Endothelial cell of umbilical vein (primary cell): ENCODE results near the gene RAB3IP. TPM values are rescaled to one million over a fixed set of nuclear protein-coding genes. Genes with fewer than 3 reads are reported as not detected.

Experiments used
- BruUV-seq: library from RNA; stranded (reverse); fragments of 400-500 nt; replicated peaks from 2 replicates; lab custom pipeline; 2021; lab: Mats Ljungman, UMichigan
- CTCF ChIA-PET: fragments of 300-600, 350-600 bp; sonication (Branson Sonifier 250); formaldehyde crosslinking; loops from one replicate; lab custom pipeline; 2021; ENCODE audit warnings: antibody characterized with exemption, inconsistent platforms; lab: Charles Lee
- POLR2A ChIA-PET: fragments of 300-600, 350-600 bp; sonication (Branson Sonifier 250); formaldehyde crosslinking; loops from one replicate; lab custom pipeline; 2021; ENCODE audit warnings: antibody characterized with exemption, inconsistent platforms; lab: Charles Lee
- DNase-seq: peaks from one replicate; pipeline ENCODE4 v3.0.0-alpha.2; 2011; ENCODE audit warnings: low read depth, low spot score
- FAIRE-seq: peaks from 2 replicates; lab custom pipeline; 2011; peaks lifted over from hg19 to GRCh38; lab: Jason Lieb, UNC
- H2AFZ ChIP-seq: 2 replicates; pipeline ENCODE4 v1.6.0; 2012; ENCODE audit warnings: low read depth, low read length, control low read depth, inconsistent platforms
- H3K27ac ChIP-seq: 2 replicates; pipeline ENCODE4 v1.5.1; 2011; ENCODE audit warnings: low read depth, mild to moderate bottlenecking, control low read depth, low read length, moderate library complexity; ENCODE audit not compliant: insufficient read depth
- H3K27me3 ChIP-seq, 2 experiments: 2 replicates each; pipeline versions ENCODE4 v1.6.0 to v1.6.1; 2011; ENCODE audit warnings: low read length in 2 of 2, mixed read lengths in 1 of 2; ENCODE audit not compliant: control insufficient read depth in 2 of 2, insufficient read depth in 2 of 2
- H3K36me3 ChIP-seq, 2 experiments: 2 replicates in 1 of 2; 3 replicates in 1 of 2; pipeline ENCODE4 v1.5.1; 2011; ENCODE audit warnings: low read length in 2 of 2, mild to moderate bottlenecking in 1 of 2, moderate library complexity in 1 of 2; ENCODE audit not compliant: control insufficient read depth in 2 of 2, insufficient read depth in 2 of 2; ENCODE audit errors: extremely low read depth in 1 of 2
- H3K4me1 ChIP-seq: 3 replicates; pipeline ENCODE4 v1.5.1; 2011; ENCODE audit warnings: mild to moderate bottlenecking, low read length; ENCODE audit not compliant: control insufficient read depth, insufficient read depth; ENCODE audit errors: extremely low read depth
- H3K4me2 ChIP-seq: 2 replicates; pipeline ENCODE4 v1.6.1; 2011; ENCODE audit warnings: low read length, control low read depth, mixed read lengths; ENCODE audit not compliant: insufficient read depth
- H3K4me3 ChIP-seq, 3 experiments: fragments of 200-600 bp in 1 of 3; sonication (generic), shearing (Covaris generic) in 1 of 3; replicated peaks in 1 of 3; 2 replicates each; pipeline ENCODE4 v1.5.1; 2011 to 2016; ENCODE audit warnings: control low read depth in 3 of 3, low read length in 3 of 3, mild to moderate bottlenecking in 2 of 3, inconsistent platforms in 1 of 3, low read depth in 1 of 3, moderate library complexity in 1 of 3; ENCODE audit not compliant: insufficient read depth in 1 of 3
- H3K79me2 ChIP-seq: 2 replicates; pipeline ENCODE4 v1.6.0; 2012; ENCODE audit warnings: low read length, inconsistent platforms; ENCODE audit not compliant: control insufficient read depth, insufficient read depth
- H3K9ac ChIP-seq: replicated peaks from 2 replicates; pipeline ENCODE3; 2011; ENCODE audit warnings: low read length, control low read depth; ENCODE audit not compliant: insufficient read depth; ENCODE audit errors: extremely low read depth
- H3K9me1 ChIP-seq: replicated peaks from 3 replicates; pipeline ENCODE4 v1.6.0; 2011; ENCODE audit warnings: mild to moderate bottlenecking, low read length; ENCODE audit not compliant: control insufficient read depth, insufficient read depth; ENCODE audit errors: extremely low read depth
- H3K9me3 ChIP-seq: replicated peaks from 2 replicates; pipeline ENCODE4 v1.5.1; 2012; ENCODE audit warnings: low read length, inconsistent platforms; ENCODE audit not compliant: control insufficient read depth, insufficient read depth
- H4K20me1 ChIP-seq: replicated peaks from 2 replicates; pipeline ENCODE3; 2011; ENCODE audit warnings: mild to moderate bottlenecking, low read length; ENCODE audit not compliant: control insufficient read depth, insufficient read depth; ENCODE audit errors: extremely low read depth
- CTCF ChIP-seq, 2 donors: IDR thresholded peaks; 1 replicate in 1 of 2; 2 replicates in 1 of 2; pipeline ENCODE4 v1.5.1; 2011; ENCODE audit warnings: low read length in 2 of 2, mild to moderate bottlenecking in 2 of 2, moderate library complexity in 2 of 2, control low read depth in 1 of 2, inconsistent platforms in 1 of 2, low read depth in 1 of 2; ENCODE audit not compliant: insufficient read depth in 1 of 2; ENCODE audit errors: extremely low read depth in 1 of 2
- EZH2 ChIP-seq: IDR thresholded peaks from 2 replicates; pipeline ENCODE4 v1.6.1; 2012; ENCODE audit warnings: borderline replicate concordance, low read depth, mild to moderate bottlenecking, moderate library complexity, low read length, inconsistent platforms; ENCODE audit not compliant: severe bottlenecking
- FOS ChIP-seq: IDR thresholded peaks from 2 replicates; pipeline ENCODE4 v1.6.1; 2011; ENCODE audit warnings: mild to moderate bottlenecking, low read length, moderate library complexity, borderline replicate concordance; ENCODE audit not compliant: insufficient read depth
- GATA2 ChIP-seq: IDR thresholded peaks from 2 replicates; pipeline ENCODE4 v1.7.0; 2011; ENCODE audit warnings: low read depth, mild to moderate bottlenecking, moderate library complexity, mixed read lengths, low read length; ENCODE audit not compliant: insufficient read length, insufficient read depth
- JUN ChIP-seq: IDR thresholded peaks from 2 replicates; pipeline ENCODE4 v1.6.1; 2011; ENCODE audit warnings: borderline replicate concordance, low read depth; ENCODE audit not compliant: insufficient read length, insufficient read depth
- MAX ChIP-seq: IDR thresholded peaks from 2 replicates; pipeline ENCODE4 v1.6.1; 2011; ENCODE audit not compliant: insufficient read depth, insufficient read length
- MYC ChIP-seq: IDR thresholded peaks from one replicate; pipeline ENCODE4 v1.6.1; 2011; ENCODE audit warnings: mild to moderate bottlenecking, low read depth, low read length
- POLR2A ChIP-seq: IDR thresholded peaks from 2 replicates; pipeline ENCODE4 v1.6.1; 2012; ENCODE audit warnings: low read depth, mild to moderate bottlenecking, control low read depth, low read length
- POLR2AphosphoS5 ChIP-seq: IDR thresholded peaks from 2 replicates; pipeline ENCODE4 v1.6.1; 2012; ENCODE audit warnings: low read depth, mild to moderate bottlenecking, control low read depth, low read length, moderate library complexity; ENCODE audit not compliant: insufficient read depth
- dilution Hi-C: fragments of 300-500 bp; cut with MboI; formaldehyde crosslinking; loops from one replicate; pipeline ENCODE4 v1.15.0; 2019; ENCODE audit warnings: low sequenced_read_pairs; ENCODE audit not compliant: extremely low pct_ligation_motif_present
- intact Hi-C: fragments of 100-400 bp; cut with micrococcal nuclease; formaldehyde crosslinking; loops from one replicate; pipeline ENCODE4 v1.10.0; 2022
- polyA plus RNA-seq, 4 experiments: library from polyadenylated mRNA; depleted of rRNA in 3 of 4; stranded (reverse) in 3 of 4; unstranded in 1 of 4; fragments of >200 nt; gene quantifications; 2 replicates each; pipeline versions ENCODE4 v1.2.1 to v1.2.3, GENCODE V29; 2011 to 2012; ENCODE audit warnings: missing spikeins in 1 of 4
- total RNA-seq: library from RNA; stranded (reverse); gene quantifications from 2 replicates; pipeline ENCODE4 v1.2.3, GENCODE V29; 2021

The RAB3IP gene
- total and polyA plus RNA-seq, 2 donors (not counting 3 experiments of a cell fraction or from before 2014, with no cell fraction given) = 9.6 to 13.3 TPM

- no peak overlapping the region for H2AFZ ChIP-seq
- no TSS peak for BruUV-seq
- TF ChIP-seq MAX = no peak
- TF ChIP-seq GATA2 = no peak
- no peak overlapping the region for H3K9ac ChIP-seq
- no peaks in the 10 kb centered on the region for H3K9me3 ChIP-seq
- ChIA-PET CTCF (interaction anchor here (1.2 to 1.5 kb wide), 2 partner anchors 13 to 48 kb away, joined by 3 to 4 read pairs; no protein-coding TSS in a partner anchor), POLR2A (no interaction called here)
- H3K27me3 ChIP-seq = peaks cover 3 to 6% of the 10 kb centered on the region in 2 experiments
- no peak overlapping the region for H3K4me2 ChIP-seq
- H3K9me1 ChIP-seq = no peaks in the 10 kb centered on the region
- intact Hi-C loops (no loop called here), dilution Hi-C loops (no loop called here)
- no peaks in the 10 kb centered on the region for H3K36me3 ChIP-seq
- H3K27ac ChIP-seq = no peak overlapping the region
- H3K4me1 ChIP-seq = no peaks in the 10 kb centered on the region
- H3K4me3 ChIP-seq = no peak overlapping the region
- DNase-seq (no peak), FAIRE-seq (no peak)
- no peaks in the 10 kb centered on the region for H4K20me1 ChIP-seq
- H3K79me2 ChIP-seq = no peaks in the 10 kb centered on the region
Observed at GRCh38 chr12:69866698-69867097, 128.0 kb downstream of the RAB3IP start.

GRCh38 chr12:69868695-69869094 lies 130.0 kb downstream of the RAB3IP start:
- Histone ChIP-seq H3K79me2 (no peaks in the 10 kb centered on the region), H3K27ac (no peak overlapping the region), H4K20me1 (no peaks in the 10 kb centered on the region), H2AFZ (no peak overlapping the region), H3K9ac (no peak overlapping the region), H3K9me1 (no peaks in the 10 kb centered on the region), H3K4me3 (no peak overlapping the region), H3K27me3 (peaks cover 3 to 6% of the 10 kb centered on the region in 2 experiments), H3K9me3 (no peaks in the 10 kb centered on the region), H3K4me1 (peaks cover 8% of the 10 kb centered on the region), H3K4me2 (no peak overlapping the region), H3K36me3 (no peaks in the 10 kb centered on the region)
- BruUV-seq = no TSS peak
- intact Hi-C loops (no loop called here), dilution Hi-C loops (no loop called here)
- ChIA-PET POLR2A (no interaction called here), CTCF (no interaction called here)
- TF ChIP-seq POLR2AphosphoS5 (no peak), GATA2 (no peak), JUN (no peak), FOS (no peak), POLR2A (no peak), MYC (no peak), EZH2 (no peak), CTCF (IDR thresholded peaks at IDR 0.05; ENCODE audit: extremely low read depth in 1 of 2, insufficient read depth in 1 of 2, low read depth in 1 of 2, low read length in 2 of 2) (no peak), MAX (no peak)
- no peak for FAIRE-seq
- DNase-seq = no peak
